ENCODE data around the gene OSBP2. TPM values are rescaled to one million over a fixed set of nuclear protein-coding genes. Genes with fewer than 3 reads are reported as not detected.

The OSBP2 gene
- total and polyA plus RNA-seq, 2 of the 13 experiments (the other 11 are each of a cell fraction or from before 2014, with no cell fraction given) = 5.0 to 7.7 TPM

DNA sequence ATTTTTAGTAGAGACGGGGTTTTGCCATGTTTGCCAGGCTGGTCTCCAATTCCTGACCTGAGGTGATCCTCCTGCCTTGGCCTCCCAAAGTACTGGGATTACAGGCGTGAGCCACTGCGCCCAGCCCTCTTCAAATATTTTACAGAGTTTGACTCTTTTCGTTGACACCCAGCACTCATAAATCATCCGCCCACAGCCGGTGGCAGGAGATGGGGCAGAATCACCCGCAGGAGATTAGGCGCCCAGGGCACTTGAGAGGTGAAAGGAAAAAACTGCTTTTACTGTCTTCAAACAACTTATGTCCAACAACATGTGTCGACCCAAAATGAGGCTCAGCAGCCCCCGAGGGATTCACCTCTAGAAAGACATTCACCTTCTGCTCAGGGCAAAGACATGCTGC lies 56.9 kb downstream of the OSBP2 start:
- Histone ChIP-seq H4K20me1 (ENCODE audit: insufficient read depth, low read length) (no peaks in the 10 kb centered on the region), H3K4me2 (ENCODE audit: low read depth, low read length) (no peak overlapping the region), H3K4me1 (ENCODE audit: insufficient read depth, low read length) (no peaks in the 10 kb centered on the region), H3K4me3 (replicated peaks in 1 of 3; ENCODE audit: insufficient read depth in 1 of 3, low read depth in 2 of 3, low read length in 3 of 3) (no peak overlapping the region), H3K79me2 (ENCODE audit: insufficient read depth, low read length) (no peaks in the 10 kb centered on the region), H2AFZ (ENCODE audit: low read length) (no peak overlapping the region), H3K9ac (ENCODE audit: insufficient read depth, low read depth, low read length) (no peak overlapping the region), H3K36me3 (replicated peaks in 1 of 2; ENCODE audit: control insufficient read depth in 1 of 2, insufficient read depth in 2 of 2, low read length in 2 of 2) (no peaks in the 10 kb centered on the region), H3K9me3 (ENCODE audit: low read length) (no peaks in the 10 kb centered on the region), H3K27ac (ENCODE audit: extremely low read length, insufficient read depth, low read length) (no peak overlapping the region), H3K27me3 (ENCODE audit: control insufficient read depth in 1 of 2, insufficient read depth in 2 of 2, low read length in 2 of 2) (no peaks in the 10 kb centered on the region)
- ChIA-PET CTCF (ENCODE audit: low intra/inter-chr PET ratio, low total read pairs) (no interaction called here), POLR2A (no interaction called here)
- intact Hi-C loops (cut with micrococcal nuclease; ENCODE audit: unreplicated experiment) = no loop called here
- 62% methylated on average over 9 of the region's 10 CpGs for WGBS (ENCODE audit: low lambda C conversion rate)
- in situ Hi-C loops (cut with HindIII; ENCODE audit: extremely low pct_ligation_motif_present, low pct_unique_long_range_greater_than_20kb) = no loop called here
- no TSS peak for BruUV-seq (replicated peaks)
- no peak for FAIRE-seq
- no peak for TF ChIP-seq DNMT1 (CRISPR knock-in tag; IDR thresholded peaks at IDR 0.05)
- TF ChIP-seq ARNTL (CRISPR knock-in tag; IDR thresholded peaks at IDR 0.05) = no peak
- TF ChIP-seq ZNF207 (IDR thresholded peaks at IDR 0.05; ENCODE audit: borderline replicate concordance) = no peak
- TF ChIP-seq, protein P1, sequence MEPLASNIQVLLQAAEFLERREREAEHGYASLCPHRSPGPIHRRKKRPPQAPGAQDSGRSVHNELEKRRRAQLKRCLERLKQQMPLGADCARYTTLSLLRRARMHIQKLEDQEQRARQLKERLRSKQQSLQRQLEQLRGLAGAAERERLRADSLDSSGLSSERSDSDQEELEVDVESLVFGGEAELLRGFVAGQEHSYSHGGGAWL (CRISPR knock-in tag; IDR thresholded peaks at IDR 0.05) = no peak
- TF ChIP-seq MYPOP (CRISPR knock-in tag; IDR thresholded peaks at IDR 0.05) = no peak
- no peak for TF ChIP-seq KIAA2018 (CRISPR knock-in tag; IDR thresholded peaks at IDR 0.05; ENCODE audit: borderline replicate concordance)
- TF ChIP-seq HMGXB4 (CRISPR knock-in tag; IDR thresholded peaks at IDR 0.05; ENCODE audit: borderline replicate concordance in 1 of 2, low read depth in 1 of 2) = no peak
- no peak for TF ChIP-seq MED1 (CRISPR knock-in tag; IDR thresholded peaks at IDR 0.05)
- TF ChIP-seq, protein P2, sequence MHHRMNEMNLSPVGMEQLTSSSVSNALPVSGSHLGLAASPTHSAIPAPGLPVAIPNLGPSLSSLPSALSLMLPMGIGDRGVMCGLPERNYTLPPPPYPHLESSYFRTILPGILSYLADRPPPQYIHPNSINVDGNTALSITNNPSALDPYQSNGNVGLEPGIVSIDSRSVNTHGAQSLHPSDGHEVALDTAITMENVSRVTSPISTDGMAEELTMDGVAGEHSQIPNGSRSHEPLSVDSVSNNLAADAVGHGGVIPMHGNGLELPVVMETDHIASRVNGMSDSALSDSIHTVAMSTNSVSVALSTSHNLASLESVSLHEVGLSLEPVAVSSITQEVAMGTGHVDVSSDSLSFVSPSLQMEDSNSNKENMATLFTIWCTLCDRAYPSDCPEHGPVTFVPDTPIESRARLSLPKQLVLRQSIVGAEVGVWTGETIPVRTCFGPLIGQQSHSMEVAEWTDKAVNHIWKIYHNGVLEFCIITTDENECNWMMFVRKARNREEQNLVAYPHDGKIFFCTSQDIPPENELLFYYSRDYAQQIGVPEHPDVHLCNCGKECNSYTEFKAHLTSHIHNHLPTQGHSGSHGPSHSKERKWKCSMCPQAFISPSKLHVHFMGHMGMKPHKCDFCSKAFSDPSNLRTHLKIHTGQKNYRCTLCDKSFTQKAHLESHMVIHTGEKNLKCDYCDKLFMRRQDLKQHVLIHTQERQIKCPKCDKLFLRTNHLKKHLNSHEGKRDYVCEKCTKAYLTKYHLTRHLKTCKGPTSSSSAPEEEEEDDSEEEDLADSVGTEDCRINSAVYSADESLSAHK (CRISPR knock-in tag; IDR thresholded peaks at IDR 0.05; ENCODE audit: borderline replicate concordance) = no peak
- no peak for TF ChIP-seq CAMTA2 (CRISPR knock-in tag; IDR thresholded peaks at IDR 0.05; ENCODE audit: borderline replicate concordance)
- DNase-seq (ENCODE audit: low spot score) = no peak
- no peak for ATAC-seq
